GM23248 (cell line): Measurements from ENCODE around the gene PDGFRA.

Experiments used
- EZH2 ChIP-seq: fragments of 200-600 bp; sonication (generic); IDR thresholded peaks from 2 replicates; pipeline ENCODE4 v1.6.1; 2018; ENCODE audit warnings: antibody characterized with exemption, mild to moderate bottlenecking; ENCODE audit not compliant: insufficient read depth, poor library complexity, severe bottlenecking
- EZH2phosphoT487 ChIP-seq: fragments of 200-600 bp; sonication (generic); IDR thresholded peaks from 2 replicates; pipeline ENCODE4 v1.6.1; 2018; ENCODE audit warnings: antibody characterized with exemption, moderate library complexity, mild to moderate bottlenecking, low read depth; ENCODE audit not compliant: insufficient read depth

GRCh38 chr4:54276641-54277430 lies 47.7 kb downstream of the PDGFRA start:
- TF ChIP-seq EZH2, result no peak
- no peak for TF ChIP-seq EZH2phosphoT487
